Activated T-cell treated with anti-CD3 and anti-CD28 coated beads for 4 hours (primary cell): ENCODE results near the gene IFITM10.

ENCODE experiments used
- DNase-seq: peaks from one replicate; pipeline ENCODE4 v3.0.0-alpha.2; 2020

Gene IFITM10

DNA sequence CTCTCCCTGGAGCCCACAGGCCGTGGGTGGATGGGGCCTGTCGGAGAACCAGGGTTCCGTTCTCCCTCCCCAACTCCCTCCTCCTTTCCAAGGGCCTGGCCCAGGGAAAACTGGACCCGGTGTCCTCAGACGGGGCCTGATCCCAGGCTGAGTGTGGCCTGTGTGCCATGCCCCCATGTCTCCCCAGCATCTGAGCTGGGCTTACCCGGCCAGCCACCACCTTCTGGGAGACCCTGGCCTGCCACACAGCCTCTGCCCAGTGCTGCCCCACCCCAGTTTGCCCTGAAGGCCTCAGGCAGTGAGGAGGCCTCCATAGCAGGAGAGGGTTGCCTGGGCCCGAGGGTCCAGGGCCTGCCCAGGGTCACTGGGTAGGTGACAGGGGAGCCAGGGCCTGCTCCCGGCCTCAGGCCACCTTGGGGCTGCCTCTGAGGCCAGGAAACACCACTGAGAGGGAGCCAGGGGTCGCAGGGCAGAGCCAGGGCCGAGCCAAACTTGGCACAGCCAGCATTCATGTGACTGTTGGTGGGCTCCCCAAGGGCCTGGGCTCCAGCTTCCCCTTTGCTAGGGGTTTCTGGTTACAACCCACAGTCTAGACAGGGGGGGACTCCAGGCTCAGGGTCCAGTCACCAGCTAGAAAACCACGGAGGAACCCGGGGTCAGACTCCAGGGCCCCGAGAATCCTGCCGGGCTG lies 590 bp upstream of the IFITM10 start:
- DNase-seq, result no peak

DNA sequence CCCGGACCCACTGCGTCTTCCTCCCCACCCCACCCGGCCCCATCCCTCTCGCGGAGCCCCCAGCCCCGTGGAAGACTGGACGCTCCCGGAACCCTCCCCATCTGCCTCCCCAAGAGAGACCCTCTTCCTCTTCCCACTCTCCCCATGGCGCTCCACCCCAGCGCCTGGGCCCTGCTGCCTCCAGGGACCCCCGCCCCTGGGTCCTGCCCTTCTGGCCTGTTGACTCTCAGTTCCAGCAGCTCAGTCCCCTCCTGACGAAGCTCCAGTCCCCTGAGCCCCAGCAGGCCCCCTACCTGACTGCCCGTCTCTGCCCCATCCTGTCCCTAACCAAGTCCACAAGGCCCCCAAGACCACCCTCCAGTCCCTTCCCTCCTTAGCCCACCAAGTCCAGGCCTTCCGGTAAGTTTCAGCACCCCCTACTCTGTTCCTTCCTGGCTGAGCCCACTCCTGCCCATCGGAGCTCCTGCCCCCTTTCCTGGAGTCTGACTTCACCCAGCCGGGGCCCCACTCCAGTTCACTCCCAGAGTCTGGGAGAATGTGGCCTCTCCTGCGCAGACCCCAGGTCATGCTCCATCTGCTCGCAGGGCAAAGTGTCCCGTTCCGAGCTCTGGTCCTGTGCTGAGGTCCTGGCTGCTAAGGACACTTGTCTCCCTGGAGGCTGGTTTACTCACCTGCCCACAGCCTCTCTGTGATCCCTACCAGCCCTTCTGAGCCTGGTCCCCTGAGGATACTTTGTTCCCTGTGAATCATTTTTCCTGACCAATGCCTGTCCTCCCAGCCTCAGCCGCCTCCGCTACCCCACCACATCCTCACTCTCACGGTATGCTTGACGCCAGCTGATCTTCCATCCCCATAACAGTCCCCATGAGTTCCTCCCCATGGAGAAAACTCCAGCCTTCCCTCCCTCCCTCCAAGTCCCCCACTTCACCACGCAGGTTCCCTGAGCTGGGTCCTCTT lies 722 bp downstream of the IFITM10 start:
- no peak for DNase-seq

DNA sequence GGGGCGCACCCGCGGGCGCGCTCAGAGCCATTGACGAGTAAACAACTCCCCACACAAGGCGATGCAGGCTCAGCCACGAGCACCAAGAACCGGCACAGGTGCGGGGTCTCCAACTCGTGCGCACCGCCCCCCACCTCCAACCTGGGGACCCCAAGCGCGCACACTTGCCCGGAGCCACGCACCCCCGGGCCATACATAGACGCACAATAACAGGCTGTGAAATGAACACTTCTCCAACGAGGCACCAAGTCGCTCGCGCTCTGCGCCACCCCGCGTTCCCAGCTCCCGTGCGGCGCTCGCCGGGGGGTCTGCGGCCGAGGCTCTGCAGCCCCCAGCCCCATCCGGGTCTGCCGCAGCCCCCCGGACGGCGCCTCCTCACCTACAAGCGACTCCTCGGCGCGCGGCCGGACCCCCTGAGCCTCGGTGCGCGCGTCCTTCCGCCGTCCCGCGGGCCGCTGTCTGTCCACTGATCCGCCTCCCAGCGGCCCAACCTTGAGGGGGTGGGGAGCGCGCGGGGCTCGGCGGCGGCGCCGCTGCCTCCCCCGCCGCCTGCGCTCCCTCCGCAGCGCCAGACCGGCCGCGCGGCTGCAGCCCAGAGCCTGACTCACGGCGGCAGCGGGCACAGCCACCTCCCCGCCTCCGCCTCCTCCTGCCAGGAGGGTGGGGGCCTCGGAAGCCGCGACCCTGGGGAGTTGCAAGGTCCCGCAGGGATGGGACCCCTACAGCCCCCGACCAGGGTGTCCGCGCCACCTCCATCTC lies 1.6 kb downstream of the IFITM10 start:
- no peak for DNase-seq

DNA sequence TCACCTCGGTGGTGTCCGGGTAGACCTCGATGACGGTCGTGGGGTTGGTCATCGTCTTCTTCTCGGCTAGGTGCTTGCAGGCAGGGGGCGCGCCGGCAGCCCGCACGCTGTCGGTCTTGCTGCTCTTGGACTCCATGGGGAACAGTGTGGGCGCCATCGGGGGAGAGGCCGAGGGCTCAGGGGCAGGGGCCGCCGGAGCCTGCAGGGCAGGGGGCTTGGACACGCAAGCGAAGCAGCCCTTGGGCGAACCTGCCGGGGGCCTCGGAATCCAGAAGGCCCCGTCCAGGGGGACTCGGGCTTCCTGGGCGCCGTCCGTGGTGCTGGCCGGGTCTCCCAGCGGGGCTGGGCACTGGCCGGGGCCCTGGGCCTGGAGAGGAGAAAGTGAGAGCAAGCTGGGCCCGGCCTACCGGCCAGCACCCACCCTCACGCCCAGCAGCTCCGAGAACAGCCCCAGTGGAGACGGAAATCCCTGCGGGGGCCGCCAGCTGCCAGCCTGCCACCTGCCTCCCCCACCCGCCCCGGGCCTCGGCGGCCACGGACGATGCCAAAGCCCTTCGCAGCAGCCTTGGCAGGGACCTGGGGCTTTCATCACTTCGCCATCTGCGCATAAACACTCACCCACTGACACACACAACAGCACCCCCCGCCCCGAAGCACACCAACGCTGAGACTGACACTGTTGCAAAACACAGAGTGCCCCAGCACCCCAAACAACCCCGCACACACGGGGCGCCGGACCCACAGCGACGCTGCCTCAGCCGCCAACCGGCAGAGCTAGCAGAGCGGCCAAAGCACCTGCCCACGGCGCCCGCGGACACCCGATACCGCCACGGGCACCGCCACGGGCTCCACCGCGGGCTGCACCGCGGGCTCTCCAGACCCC lies 2.4 kb downstream of the IFITM10 start:
- DNase-seq, result no peak

DNA sequence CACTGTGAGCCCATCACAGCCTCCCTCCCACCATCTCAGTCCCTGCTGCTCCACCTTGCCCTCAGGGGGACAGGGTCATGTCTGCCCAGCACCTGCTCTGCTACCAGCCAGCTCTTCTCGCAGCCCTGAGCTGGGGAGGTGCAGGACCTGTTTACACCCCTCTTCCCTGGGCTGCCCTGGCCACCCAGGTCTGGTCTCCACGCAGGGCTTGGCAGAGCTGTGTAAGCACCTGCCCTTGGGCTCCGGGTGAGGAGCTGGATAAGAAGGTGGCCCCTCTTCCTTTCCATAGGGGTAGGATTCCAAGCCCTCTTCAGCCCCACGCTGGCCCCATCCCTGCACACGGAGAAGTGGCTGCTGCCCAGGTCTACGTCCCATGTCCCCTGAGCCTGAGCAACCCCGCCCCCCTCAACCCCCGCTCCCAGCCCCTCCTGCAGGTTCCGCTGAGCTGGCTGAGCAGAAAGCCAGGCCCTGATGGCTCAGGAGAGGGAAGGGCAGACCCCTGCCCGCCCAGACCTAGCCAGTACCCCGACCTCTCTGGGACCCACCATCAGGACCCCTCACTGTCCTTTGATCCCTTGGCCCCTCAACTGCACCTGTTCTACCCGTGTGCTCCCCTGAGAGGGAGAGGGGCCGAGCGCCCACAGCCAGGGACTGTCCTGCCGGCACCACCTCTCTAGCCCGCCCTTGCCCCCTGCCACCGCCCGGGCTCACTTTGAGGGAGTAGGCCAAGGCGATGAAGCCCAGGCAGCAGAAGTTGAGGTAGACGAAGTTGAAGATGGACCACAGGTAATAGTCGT lies 3.2 kb downstream of the IFITM10 start:
- no peak for DNase-seq

DNA sequence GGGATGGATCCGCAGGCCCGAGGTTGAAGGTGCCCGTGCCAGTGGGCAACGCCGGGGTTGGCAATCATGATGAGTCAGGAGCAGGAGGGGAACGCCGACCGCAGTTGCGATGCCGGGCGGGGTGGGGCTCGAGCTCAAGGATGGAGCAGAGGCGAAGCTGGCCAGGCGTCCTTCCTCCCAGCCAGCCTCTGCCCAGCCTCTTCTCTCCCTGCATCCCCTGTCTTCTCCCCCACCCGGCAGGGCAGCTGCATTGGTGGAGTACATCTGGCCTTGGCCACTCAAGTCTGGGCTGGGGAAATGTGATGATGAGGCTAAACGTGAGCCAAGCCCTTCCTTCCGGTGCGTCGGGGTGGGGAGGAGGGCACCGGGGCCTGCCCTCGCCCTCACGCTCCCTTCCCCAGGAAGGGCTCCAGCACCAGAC lies 3.9 kb downstream of the IFITM10 start:
- DNase-seq, result no peak

DNA sequence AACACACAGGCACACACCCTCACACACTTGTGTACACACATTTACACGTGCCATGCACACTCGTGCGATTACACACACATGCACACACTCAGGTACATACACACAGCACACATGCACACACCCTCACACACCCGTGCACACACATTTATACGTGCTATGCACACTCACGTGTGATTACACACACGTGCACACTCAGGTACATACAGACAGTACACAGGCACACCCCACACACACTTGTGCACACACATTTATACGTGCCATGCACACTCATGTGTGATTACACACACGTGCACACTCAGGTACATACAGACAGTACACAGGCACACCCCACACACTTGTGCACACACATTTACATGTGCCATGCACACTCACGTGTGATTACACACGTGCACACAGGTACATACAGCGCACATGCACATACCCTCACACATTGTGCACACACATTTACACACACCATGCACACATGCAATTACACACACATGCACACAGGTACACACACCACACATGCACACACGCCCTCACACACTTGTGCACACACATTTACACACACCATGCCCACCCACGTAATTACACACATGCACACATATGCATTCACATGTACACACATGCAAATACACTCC lies 4.6 kb downstream of the IFITM10 start:
- DNase-seq, result no peak

DNA sequence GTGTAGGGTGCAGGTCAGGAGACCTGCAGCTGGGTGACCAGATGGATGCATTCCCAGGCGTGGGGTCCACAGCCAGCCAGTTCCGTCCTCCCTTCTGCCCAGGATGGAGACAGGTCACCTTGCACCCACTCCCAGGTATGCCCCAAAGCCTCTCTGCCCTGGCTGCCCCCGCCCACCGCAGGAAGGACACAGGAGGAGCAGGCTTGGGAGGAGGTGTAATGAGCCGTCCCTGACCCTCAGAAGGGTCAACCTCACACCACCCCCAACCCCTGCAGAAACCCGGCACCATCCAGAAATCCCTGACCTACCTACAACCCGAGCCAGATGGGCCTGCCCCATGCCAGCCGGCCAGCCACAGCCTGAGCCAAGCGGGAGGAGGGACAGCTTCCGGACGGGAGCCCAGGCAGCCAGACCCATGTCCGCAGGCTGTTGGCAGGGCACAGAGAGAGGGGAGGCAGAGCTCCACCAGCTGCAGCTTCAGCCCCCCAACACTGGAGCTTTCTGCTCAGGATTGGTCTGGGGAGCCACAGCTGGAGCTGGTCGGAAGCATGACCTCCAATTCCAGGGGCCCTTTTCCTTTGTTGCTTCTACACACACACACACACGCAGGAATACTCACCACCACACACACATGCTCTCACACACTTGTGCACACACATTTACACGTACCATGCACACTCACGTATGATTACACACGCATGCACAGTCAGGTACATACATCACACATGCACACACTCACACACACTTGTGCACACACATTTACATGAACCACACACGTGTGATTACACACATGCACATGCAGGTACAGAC lies 5.3 kb downstream of the IFITM10 start:
- no peak for DNase-seq

DNA sequence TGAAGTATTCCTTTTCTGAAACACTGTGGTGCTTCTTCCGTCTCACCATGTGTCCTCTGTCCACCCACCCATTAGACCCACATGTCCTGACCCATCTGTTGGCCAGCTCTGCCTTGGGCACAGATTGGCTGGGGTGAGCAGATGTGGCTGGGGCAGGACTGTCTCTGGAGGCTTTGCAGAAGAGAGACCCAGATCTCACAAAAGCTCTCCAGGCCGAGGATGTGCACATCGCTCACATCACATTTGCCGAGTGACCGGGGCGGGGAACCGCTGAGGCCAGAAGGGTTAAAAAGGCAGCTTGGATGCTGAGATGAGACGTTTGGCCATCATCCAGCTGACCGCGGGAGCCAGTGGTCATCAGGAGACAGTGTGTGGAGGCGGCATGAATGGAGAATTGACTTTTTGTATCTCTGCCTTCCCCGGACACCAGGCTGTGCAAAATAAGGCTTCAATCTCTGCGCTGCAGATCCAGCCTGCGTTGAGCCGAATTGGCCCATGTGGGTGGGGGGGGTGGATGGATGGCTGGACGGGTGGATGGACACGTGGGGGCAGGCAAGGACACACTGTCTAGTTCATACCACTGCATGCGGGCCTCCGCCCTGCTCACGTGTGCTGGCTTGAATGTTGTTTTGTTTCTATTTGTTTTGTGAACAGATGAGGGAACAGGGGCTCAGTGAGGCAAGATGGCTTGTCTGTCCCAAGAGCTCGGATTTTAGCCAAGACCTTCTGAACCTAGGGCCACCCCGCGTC lies 6.1 kb downstream of the IFITM10 start:
- DNase-seq, result no peak

DNA sequence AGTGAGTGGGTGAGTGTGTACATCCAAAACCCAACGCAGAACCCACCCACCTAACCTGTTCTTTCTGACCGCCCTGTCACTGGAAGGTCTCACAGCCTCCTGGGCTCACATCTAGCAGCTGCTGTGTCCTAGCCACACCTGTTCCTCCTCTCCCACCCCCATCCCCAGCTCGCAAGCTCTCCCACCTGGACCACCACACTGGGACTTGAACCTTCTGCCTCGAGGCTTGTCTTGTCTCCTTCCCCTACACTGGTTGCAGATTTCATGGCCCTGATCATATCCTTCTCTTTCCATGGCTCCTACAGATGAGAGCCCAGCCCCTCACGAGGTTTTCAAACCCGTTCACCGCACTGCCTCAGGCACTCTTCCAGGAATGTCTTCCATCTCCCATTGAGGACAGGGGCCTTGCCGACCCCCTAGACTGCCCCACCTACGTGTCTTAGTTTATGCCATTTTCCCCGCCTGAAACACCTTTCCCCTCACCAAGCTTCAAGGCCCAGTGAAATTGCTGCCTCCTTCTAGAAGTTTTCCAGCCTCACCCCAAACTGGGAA lies 6.7 kb downstream of the IFITM10 start:
- DNase-seq, result no peak

DNA sequence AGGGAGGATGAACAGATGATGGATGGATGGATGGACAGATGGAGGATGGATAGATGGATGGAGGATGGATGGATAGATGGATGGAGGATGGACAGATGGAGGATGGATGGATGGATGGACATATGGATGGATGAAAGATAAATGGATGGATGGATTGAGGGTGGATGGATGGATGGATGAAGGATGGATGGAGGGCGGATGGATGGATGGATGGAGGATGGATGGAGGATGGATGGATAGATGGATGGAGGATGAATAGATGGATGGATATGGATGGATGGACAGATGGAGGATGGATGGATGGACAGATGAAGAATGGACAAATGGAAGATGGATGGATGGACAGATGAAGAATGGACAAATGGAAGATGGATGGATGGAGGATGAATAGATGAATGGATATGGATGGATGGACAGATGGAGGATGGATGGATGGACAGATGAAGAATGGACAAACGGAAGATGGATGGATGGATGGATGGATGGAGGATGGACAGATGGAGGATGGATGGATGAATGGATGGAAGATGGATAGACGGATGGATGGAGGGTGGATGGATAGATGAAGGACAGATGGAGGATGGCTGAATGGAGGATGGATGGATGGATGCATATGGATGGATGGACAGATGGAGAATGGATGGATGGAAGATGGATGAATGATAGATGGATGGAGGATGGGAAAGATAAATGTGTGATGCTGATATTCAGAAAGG lies 7.4 kb downstream of the IFITM10 start:
- no peak for DNase-seq

DNA sequence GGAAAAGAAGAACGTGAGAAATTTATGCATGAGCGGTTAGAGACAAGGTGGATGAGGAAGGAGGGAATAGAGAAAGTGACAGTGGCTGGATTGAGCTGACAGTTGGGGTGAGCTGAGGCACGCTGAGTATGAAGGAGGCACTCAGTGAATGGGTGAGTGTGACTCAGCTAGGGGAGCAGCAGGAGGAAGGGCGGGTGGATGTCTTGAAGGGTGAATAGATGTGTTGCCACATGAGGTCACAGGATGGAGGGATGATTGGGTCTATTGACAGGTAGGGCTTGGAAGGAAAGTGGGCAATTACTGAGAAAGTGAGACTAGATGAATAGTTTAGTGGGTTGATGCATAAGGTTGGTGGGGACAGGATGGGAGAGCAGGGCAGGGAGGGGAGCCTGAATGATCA lies 8.0 kb downstream of the IFITM10 start:
- DNase-seq, result no peak

DNA sequence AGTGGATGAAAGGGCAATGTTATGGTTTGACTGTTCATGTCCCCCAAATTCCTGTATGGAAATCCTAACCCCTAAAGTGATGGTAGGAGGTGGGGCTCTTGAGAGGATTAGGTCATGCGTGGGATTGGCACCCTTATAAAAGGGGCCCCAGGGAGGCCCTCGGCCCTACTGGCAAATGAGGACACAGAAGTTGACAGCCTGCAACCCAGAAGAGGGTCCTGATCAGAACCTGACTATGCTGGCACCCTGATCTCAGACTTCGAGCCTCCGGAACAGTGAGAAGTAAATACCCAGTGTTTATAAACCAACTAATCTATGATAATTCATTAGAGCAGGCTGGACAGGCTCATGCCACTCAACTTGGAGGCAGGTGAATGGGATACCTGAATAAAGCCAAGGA lies 8.7 kb downstream of the IFITM10 start:
- DNase-seq, result no peak

DNA sequence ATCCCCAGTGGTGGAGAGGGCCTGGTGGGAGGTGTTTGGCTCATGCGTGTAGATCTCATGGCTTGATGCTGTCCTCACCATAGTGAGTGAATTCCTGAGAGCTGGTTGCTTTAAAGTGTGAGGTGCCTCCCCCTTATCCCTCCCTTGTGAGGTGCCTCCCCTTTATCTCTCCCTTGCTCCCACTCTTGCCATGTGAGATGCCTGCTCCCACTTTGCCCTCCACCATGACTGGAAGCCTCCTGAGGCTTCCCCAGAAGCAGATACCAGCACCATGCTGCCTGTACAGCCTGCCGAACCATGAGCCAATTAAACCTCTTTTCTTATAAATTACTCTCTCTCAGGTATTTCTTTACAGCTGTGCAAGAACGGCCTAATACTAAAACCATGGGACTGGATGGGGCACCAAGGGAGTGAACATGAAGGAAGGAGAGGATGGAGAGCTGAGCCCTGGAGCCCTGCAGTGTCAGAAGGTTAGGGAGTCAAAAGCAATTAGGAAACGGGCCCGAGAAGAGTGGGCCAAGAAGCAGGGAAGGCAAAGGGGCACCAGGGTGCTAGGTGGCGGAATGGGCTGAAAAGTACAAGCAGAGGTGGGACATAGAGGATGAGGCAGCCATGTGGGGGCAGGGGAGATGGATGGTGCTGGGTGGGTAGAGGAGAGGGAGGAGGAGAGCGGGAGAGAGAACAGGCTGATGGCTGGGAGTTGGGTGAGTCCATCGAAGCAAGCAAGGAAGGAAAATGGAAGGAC lies 9.4 kb downstream of the IFITM10 start:
- no peak for DNase-seq

DNA sequence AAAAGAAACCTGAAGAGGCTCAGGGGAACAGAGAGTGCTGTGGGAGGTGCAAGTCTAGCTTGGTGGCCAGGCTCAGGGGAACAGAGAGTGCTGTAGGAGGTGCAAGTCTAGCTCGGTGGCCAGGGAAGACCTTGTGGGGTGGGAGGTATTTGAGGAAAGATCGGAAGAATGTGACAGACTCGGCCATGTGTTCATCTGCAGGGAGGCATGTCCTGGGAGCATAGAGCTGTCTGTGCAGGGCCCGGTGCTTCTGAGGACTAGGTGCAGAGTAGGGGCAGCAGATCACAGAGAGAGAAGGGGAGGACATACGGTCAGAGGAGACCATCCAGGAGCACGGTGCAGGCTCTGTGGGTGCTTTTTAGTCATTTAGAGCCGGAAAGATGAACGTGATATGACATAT lies 10.8 kb downstream of the IFITM10 start:
- no peak for DNase-seq

DNA sequence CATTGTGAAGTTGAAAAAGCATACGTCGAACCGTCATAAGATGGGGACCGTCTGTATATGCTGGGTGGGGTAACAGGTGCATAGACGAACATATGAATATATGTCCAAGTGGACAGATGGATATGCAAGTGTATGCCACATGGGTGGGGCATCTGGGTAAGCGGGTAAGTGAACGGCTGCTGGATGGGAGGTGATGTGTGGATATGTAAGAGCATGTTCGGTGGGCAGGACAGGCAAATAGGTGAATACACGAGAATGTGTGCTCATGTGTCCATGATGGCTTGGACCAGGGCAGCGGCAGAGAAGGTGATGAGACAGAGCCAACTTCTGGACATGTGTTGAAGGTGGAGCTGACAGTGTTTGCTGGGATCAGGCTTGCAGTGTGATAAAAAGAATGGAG lies 12.0 kb downstream of the IFITM10 start:
- DNase-seq, result no peak

DNA sequence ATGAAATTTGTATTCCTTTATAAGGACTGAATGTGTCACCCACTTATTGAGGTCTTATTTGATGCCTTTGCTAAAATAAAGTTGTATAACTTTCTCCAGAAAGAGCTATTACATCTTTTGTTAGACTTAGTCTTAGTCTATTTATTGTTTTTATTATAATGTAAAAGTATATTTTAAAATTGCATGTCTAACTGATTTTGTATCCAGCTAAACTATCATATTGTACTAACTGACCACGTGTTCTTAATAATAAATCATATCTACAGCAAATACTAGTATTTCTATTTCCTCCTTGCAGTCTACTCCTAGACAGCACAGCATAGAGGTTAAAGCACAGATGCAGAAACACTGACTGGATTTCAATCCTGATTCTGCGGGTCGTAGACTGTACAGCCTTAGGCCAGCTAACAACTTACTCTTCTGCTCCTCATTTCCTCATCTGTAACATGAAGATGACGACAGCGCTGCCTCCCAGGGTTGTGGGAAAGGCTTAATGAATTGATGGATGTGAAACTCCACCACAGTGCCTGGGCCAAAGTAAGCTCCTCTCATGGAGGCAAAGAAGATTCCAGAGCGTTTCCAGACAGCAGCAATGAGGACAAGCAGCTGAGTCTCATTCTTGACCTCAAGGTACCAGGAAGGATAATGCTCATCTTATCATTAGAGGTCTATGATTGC lies 13.2 kb downstream of the IFITM10 start:
- DNase-seq, result no peak
